ENCODE data around the gene TM9SF2.

DNA sequence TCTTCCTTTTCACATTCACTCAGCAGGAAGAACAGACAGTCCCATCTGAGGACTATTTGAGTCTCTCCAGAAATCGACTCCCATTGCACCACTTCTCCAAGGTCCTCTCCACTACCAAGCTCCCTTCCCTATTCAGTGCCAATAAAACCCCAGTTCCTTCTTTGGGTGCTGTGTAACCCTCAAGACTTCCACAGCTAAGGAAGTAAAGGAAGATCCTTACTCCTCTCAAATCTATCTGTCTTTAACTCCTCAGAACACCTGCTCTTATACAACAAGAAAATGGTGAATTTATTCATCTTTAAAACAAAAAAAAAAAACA, 29.2 kb upstream of the TM9SF2 start:
- TF ChIP-seq, protein P1, sequence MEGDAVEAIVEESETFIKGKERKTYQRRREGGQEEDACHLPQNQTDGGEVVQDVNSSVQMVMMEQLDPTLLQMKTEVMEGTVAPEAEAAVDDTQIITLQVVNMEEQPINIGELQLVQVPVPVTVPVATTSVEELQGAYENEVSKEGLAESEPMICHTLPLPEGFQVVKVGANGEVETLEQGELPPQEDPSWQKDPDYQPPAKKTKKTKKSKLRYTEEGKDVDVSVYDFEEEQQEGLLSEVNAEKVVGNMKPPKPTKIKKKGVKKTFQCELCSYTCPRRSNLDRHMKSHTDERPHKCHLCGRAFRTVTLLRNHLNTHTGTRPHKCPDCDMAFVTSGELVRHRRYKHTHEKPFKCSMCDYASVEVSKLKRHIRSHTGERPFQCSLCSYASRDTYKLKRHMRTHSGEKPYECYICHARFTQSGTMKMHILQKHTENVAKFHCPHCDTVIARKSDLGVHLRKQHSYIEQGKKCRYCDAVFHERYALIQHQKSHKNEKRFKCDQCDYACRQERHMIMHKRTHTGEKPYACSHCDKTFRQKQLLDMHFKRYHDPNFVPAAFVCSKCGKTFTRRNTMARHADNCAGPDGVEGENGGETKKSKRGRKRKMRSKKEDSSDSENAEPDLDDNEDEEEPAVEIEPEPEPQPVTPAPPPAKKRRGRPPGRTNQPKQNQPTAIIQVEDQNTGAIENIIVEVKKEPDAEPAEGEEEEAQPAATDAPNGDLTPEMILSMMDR (IDR thresholded peaks at IDR 0.05), result no peak
- no peak for TF ChIP-seq POLR2A (IDR thresholded peaks at IDR 0.05)

Data from thyroid gland (tissue), 4 donors.